Stimulated activated CD8-positive, alpha-beta memory T cell treated with anti-CD3 and anti-CD28 coated beads, Interleukin-7, amount 100 ng/mL, for 4 hours (primary cell): ENCODE measurements around the gene ZNF594.
"Not testable (repeated sequence)": the region's sequence is repeated elsewhere in the genome, so short reads cannot be mapped to it uniquely, and the experiment has no call there.

Experiments
- DNase-seq, 2 donors: peaks; one replicate each; pipeline ENCODE4 v3.0.0-alpha.2; 2020; ENCODE audit warnings: low read depth in 2 of 2

The ZNF594 gene

DNA sequence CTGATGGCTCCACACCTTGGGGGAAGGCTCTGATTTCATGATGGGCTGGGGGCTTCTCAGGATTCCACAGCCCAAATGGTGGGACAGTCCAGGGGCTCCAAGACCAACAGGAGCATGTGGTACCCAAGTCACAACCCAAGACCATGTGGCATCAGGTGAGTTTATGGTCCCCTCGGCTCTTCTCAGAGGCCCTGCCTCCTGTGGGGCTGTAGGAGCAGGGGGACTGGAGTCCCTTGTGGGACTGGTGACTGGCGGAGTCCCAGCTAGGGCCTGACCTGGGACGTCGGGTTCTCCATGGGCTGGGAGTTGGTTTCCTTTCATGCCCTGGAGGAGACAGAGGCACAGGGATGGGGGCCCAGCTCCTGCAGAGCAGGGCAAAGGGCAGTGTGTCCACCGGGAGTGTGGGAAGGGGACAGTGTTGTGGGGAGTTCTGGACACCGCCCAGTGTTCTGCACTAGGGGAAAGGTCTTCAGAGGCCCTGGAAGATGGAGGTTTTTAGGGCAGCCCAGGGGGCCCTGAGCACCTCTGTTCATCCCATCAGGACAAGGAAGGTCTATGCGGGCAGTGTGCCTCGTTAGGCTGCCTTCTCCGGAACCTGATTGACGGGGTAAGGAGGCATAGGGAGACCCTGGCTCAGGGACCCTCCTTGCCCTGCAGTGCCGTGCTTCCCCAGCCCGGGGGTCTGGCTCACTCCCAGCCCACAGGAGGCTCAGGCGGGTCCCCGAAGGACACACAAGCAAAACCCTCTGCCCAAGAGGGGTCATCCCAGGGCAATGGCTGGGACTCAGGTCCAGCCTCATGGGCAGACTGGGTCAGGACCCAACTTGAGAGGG is 54.9 kb downstream of the ZNF594 start:
- not testable (repeated sequence) for DNase-seq

- DNase-seq = no peak
These were observed 55.7 kb downstream of the ZNF594 start for GRCh38 chr17:5135726-5136579.

- DNase-seq = not testable (repeated sequence)
These were observed 56.4 kb downstream of the ZNF594 start for GRCh38 chr17:5135131-5135712.

DNA sequence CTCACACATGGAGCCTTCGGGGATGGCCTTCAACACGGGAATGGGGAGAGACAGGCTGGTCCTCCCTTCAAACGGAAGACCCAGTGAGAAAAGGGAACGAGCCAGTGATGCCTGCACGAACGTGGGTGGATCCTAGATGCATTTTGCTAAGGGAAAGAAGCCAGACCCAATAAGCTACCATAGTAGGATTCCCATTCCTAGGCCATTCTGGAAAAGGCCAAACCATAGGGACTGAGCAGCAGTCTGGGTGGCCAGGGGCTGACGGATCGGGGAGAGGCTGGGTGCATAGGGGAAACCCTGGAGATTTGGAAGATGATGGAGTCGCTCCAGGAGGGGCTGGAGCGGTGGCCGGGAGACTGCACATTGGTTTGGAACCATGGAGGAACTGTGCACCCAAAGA is 57.1 kb downstream of the ZNF594 start:
- not testable (repeated sequence) for DNase-seq

DNA sequence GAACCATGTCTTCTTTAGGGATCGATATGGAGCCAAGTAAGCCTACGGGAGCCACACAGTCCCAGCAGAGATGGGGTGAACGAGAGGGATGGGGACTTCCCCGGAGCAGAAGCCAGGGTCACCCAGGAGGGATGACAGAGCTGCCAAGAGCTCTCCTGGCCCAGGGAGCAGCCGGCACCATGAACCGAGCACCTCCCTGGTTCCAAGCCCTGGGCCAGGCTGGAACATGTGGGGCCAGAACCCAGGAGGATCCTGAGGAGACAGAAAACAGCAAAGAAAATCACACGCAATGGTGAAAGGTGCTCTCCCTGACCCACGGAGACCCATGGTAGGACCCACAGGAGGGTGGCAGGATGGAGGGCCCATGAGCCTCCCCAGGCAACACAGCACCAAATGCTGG is 57.7 kb downstream of the ZNF594 start:
- not testable (repeated sequence) for DNase-seq

GRCh38 chr17:5133311-5133710 is 58.4 kb downstream of the ZNF594 start:
- DNase-seq = no peak

GRCh38 chr17:5132503-5133225 is 59.0 kb downstream of the ZNF594 start:
- not testable (repeated sequence) for DNase-seq

- not testable (repeated sequence) for DNase-seq
These were observed 59.7 kb downstream of the ZNF594 start for GRCh38 chr17:5131799-5132502.

DNA sequence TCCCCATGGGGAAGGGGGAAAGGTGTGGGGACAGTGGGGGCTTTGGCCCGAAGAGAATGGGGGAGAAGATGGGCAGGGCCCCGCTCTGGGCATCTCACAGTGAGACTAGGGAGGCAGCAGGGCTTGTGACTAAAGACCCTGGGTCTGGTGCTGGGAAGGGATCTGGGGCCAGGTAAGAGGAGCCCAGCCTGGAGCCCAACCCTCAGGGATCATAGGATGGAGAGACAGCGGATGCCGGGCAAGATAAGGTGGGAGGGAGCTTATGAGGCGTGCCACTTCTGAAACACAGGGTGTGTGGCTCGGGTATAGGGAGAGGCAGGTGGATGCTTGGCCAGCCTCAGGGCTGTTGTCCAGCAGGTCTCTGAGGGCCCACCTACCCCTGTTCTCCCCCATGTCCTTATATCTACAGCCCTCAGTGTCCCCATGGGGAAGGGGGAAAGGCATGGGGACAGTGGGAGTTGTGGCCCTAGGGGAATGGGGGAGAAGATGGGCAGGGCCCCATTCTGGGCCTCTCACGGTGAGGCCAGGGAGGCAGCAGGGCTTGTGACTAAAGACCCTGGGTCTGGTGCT is 60.4 kb downstream of the ZNF594 start:
- no peak for DNase-seq

DNA sequence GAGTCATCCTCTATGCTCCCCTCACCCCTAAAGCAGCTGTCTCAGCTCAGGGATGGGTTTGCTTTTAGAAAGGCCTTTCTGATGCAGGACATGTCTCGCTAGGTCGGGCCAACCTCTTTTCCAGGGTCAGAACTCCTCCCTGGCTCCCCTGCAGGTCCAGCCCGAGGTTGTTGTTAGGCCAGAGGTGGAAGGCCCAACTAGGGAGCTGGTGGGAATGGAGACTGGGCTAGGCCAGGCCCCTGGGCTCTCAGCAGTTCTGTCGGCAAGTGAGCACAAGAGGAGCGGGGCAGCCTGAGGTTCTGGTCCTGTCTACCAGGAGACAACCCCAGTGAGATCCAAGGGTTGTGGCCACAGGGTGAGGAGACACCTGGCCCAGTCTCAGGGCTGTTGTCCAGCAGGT is 61.0 kb downstream of the ZNF594 start:
- DNase-seq = not testable (repeated sequence)

GRCh38 chr17:5130261-5130660 is 61.4 kb downstream of the ZNF594 start:
- not testable (repeated sequence) for DNase-seq

DNA sequence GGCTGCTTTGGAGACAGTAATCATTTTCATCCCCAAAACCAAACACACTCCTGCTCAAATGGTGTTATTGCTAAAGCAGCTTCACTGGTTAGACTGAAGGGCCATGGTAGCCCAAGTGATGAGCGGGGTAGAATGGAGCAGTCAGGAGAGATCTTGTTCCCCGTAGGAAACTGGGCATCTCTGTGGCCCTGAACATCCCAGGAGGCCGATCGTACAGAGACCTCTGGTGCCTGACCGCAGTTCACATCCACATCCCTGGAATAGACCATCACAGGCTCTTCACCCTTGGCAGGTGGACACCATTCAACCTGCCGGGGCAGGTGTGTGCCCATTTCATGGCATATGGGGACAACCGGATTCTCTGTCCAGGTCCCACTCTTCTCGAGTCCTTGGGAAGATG is 61.9 kb downstream of the ZNF594 start:
- DNase-seq = not testable (repeated sequence)
